Stimulated activated naive CD8-positive, alpha-beta T cell treated with anti-CD3 and anti-CD28 coated beads, Interleukin-15, Interleukin-2, amounts not matched to agents 100 U/mL and 50 U/mL, for 24 hours (primary cell): ENCODE measurements around the gene PPARGC1A.

Experiments
- ATAC-seq: fragments of 150-1000 bp; cut with Tn5 transposase; one replicate; pipeline ENCODE4 v1.10.0; 2021
- DNase-seq: peaks from one replicate; pipeline ENCODE4 v3.0.0; 2021

PPARGC1A gene

GRCh38 chr4:23881674-23882337 lies 8.0 kb downstream of the PPARGC1A start:
- ATAC-seq (no peak), DNase-seq (no peak)

DNA sequence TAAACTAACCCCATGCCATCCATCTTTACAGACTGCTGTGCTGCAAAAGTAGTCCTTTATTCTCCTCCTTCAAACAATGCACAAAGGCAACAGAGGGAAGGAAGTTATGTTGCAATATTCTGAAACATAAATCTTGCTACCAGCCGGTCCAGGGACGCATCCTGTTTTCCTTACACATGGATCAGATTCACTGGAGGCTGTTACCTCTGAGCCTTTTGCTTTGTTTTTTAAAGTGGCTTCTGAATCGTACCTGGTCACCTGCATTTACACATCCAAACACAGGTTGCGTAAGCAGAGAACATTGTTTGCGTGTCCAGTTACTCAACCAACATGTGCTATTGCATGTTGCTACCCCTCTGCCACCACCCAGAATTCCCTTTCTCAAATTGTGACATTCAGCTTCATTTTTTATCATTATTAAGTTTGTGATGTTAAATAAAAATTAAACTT lies 8.8 kb downstream of the PPARGC1A start:
- DNase-seq (no peak), ATAC-seq (no peak)

DNA sequence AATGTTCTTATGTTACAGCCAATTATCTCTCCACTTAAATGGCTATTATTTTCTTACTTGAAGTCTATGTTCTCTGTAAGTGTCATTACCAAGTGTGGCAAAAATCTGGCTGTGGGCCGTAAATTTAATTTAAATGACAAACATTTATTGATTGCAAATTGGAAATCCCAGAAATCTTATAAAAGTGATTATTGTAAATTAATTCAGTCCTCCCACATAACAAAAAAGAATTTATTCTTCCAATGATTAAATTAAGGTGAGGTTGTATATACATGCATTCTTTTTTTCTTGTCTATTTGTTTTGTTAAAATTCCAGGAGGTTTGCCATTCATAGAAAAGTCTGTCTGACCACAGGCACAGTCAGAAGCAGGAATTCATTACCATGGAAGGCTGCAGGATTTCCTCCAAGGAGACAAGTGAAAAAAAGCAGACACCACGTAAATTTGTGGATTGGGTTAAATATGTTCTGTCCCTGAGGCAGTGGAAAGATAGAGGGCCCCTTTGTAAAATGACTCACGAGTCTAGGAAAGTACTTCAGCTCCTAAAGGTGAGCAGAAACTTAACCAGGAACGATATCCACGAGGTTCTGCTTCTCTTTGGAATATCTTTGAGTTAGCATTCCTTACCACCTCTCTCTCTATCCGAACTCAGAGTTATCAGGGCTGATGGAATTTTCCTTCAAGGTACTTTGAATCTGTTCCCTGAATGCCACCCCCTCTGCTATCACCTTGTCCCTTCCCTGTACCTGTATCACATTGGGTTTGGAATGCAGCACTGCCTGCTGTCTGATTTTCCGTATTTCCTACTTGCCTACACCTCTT lies 10.7 kb downstream of the PPARGC1A start:
- DNase-seq, result no peak
- ATAC-seq, result no peak

- ATAC-seq (no peak), DNase-seq (no peak)
Measured at GRCh38 chr4:23878246-23878891, 11.5 kb downstream of the PPARGC1A start.

DNA sequence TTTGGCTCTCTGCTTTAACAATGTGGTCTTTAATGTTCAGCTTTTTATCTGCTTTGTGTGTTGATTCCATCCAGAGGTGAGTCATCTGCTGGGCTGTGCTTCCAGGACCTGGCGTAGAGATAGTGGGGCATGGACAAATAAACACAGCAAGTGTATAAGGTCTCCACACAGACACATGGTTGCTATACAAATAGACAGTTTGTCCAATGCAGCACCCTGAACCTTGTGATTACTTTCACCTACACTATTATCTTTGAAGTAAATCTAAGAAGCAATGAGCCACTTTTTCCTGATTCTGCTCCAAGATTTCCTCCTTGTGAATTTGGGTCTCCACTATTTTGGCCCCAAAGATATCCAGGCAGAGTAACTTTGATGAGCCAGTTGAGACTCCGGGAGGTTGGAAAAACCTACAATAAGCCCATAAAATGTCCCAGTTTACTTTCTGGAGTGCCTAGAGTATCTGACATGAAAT lies 12.1 kb downstream of the PPARGC1A start:
- no peak for DNase-seq
- ATAC-seq, result no peak

DNA sequence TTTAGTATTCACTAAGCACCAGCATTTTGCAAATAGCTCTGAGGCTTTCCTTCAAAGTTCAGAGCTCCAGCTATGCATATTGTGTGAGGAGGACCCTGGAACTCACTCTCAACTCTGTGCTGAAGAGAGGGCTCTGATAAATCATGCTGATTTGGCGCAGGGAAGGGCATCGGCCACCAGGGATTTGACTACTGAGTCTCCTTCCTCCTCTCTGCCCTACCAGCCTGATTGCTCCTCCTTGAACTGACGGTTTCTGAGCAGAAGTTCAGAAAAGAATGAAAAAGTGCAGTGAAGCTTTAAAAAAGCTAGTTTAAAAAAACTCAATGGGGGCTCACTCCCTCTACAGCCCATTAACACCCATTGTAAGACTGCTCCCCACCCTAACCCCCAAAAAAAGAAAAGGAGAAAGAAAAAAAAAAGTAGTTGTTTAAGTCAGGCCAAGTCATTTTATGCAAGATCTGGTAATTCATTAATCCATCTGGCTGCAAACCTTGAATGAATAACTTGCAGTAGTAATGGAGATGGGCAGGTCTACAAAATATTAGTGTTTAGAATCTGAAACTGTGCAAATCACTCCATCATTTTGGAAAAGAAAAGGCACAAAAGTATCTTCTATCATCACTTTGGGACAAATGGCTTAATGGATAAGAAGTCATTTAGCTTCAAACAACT lies 13.3 kb downstream of the PPARGC1A start:
- ATAC-seq, result no peak
- no peak for DNase-seq

- DNase-seq (no peak), ATAC-seq (no peak)
Measured at GRCh38 chr4:23875317-23875716, 14.5 kb downstream of the PPARGC1A start.

GRCh38 chr4:23874536-23874901 lies 15.3 kb downstream of the PPARGC1A start:
- DNase-seq (no peak), ATAC-seq (no peak)

- ATAC-seq (no peak), DNase-seq (no peak)
Measured at GRCh38 chr4:23873717-23874535, 15.9 kb downstream of the PPARGC1A start.

DNA sequence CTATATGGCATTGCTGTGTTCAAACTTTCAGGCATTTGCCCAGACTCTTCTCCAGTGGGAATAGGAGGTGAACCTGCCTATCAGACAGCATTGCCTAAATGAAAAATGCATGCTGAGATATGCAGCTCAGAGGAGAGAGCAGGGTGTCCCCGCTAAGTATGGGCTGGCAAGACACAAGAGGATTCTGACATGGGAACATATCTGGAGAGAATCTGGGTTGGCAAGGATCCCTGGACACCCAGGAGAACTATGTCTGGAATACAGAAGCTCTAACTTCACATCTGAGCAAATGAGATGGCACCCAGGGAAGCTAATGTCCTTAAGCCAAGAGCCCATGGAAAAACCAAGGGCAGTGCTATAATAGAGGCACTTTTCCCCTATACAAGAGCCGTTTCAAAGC lies 18.4 kb downstream of the PPARGC1A start:
- DNase-seq, result no peak

DNA sequence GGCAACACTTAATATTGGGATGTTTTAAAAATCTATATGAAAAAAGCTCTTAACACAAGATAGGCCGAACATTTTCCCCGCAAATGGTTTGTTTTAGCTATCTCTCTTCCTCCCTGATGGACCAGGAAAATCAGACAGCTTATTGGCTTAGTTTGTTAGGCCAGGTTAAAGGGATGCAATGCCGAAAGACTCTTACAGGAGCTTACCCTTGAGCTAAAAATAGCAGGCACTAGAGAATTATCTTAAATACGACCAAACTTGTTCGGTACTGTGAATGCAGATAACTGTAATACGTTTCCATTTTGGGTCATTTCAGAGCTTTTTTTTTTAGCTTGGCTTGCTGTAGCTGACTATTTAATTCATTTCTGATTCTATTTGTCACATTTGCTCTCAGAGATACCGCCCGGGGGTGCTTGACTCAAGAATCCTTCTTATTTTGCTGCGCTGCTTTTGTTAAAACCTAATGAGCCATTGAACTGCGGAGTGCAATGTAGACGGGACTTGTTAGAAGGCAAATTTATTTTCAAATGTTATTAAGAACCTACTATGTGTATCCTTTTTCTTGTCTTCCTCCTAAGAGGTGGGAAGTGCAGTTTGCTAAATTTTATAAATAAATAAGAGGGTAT lies 23.3 kb downstream of the PPARGC1A start:
- no peak for DNase-seq
- no peak for ATAC-seq

More for the DNA sequence above, 18.4 kb downstream of the PPARGC1A start:
- no peak for ATAC-seq

DNA sequence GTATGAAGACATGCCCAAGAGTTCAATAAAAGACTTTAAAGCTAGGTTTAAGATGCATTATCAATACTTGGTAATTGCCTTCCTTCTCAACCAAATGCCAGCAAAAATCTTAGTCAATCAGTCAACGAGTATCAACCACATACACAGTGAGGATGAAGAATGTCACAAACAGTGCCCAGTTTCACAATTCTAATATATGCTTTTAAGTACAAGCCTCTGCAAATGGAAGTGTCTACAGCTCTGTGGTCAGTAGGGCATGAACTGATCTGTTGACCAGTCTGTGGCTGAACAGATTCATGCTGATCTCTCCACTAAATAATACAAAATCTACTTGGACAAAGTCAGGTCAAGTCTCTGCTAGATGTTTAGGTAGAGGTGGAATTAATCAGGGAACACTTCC lies 27.9 kb downstream of the PPARGC1A start:
- ATAC-seq (no peak), DNase-seq (no peak)

GRCh38 chr4:23860919-23861318 lies 28.9 kb downstream of the PPARGC1A start:
- DNase-seq, result no peak
- ATAC-seq, result no peak

DNA sequence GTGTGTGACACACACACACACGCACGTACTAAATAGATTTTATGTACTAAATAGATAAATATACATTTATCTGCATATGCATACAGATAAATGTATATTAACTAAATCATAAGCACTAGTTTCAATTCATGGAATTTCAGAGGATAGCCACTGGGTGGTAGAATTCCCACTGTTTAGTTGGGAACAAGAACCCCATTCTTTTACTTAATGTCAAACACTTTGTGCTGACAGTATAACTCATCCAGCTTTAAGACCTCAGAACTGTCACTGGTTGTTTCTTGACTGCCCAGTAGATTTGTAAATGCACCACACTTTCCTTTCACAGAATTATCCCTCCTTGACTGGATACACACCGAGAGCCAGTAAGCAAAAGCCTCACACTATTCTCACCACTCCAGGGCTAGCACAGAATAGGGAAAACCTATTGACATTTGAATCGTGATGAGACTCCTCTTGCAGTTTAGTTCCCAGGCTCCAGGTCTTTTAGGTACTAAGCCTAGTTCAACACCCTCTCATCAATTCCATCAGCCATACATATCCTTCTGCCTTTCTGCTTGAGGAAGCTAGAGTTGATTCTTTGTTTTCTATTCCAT lies 32.4 kb downstream of the PPARGC1A start:
- DNase-seq, result no peak

DNA sequence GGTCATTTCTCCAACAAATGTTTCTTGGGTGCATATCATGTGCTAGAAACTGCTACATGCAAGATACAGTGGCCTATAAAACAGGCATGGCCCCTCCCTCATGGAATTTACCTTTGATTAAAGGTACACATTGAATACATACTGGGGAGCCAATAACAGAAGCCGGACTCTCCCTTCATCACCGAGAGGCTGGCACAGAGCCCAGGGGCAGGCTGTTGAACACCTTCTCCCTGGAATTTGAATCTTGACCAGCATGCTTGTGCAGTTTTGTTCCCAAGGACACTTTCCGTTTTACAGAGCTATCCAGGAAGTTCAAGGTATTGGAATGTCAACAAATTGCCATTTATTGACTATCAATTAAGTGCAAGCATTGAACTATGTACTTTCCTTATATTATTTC lies 33.2 kb downstream of the PPARGC1A start:
- ATAC-seq (no peak), DNase-seq (no peak)

More for the DNA sequence above, 32.4 kb downstream of the PPARGC1A start:
- no peak for ATAC-seq

GRCh38 chr4:23855912-23856605 lies 33.8 kb downstream of the PPARGC1A start:
- no peak for DNase-seq
- ATAC-seq, result no peak

GRCh38 chr4:23853986-23854660 lies 35.7 kb downstream of the PPARGC1A start:
- ATAC-seq, result no peak
- DNase-seq, result no peak

GRCh38 chr4:23851464-23851863 lies 38.4 kb downstream of the PPARGC1A start:
- DNase-seq, result no peak

DNA sequence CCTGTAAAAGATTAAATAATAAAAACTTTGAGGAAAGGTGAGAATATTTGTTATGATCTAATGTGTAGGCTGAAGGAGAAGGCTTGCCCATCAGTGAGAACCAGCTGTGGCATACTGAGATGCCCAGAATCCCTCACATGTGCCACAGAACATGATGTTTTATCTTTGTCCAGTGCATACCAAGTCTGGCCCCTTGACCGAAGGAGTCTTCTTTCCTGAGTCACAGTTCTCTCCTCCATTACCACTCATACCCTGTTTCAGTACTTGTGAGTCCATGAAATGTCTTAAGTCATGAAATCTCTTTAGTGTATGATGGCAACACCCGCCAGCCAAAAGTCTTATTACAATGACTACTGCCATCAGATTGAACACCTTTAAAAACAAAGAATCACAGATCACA lies 42.7 kb downstream of the PPARGC1A start:
- no peak for DNase-seq
- no peak for ATAC-seq

More at GRCh38 chr4:23851464-23851863, 38.4 kb downstream of the PPARGC1A start:
- ATAC-seq, result no peak
